Activated naive CD4-positive, alpha-beta T cell (primary cell): Measurements from ENCODE around the gene TNRC6B.
"Not testable (repeated sequence)": the region's sequence is repeated elsewhere in the genome, so short reads cannot be mapped to it uniquely, and the experiment has no call there.

Experiments
- DNase-seq, 4 experiments: peaks; one replicate each; lab custom pipeline; 2025; lab: John Stamatoyannopoulos, UW

TNRC6B gene

GRCh38 chr22:40181323-40181722 lies 3.6 kb downstream of the TNRC6B start:
- no peak for DNase-seq

DNA sequence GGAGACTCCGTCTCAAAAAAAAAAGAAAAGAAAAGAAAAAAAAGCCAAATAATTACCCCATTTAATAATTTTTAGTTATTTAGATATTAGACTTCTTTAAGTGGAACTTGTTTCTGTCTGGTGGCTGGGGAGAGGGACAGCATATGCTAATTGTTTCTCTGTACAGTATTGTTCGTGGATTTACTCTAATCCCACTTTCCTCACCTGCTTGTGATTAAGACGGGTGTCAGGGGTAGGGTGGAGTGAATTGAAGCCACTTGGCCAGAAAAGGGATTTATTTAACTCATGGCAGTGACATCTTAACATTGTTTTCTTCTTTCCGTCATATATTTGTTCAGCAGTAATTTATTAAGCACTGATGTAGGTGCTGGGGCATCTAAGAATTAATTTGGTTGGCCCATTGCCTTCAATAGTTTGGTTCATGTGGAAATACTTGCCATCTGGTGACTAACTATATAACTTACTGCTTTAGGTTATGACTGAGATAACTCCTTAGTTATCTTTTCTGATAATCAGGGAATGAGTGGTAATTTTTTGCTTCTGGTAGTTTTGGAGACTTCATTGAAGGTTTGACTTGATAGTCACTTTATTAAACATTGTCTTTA lies 4.6 kb downstream of the TNRC6B start:
- DNase-seq = no peak

DNA sequence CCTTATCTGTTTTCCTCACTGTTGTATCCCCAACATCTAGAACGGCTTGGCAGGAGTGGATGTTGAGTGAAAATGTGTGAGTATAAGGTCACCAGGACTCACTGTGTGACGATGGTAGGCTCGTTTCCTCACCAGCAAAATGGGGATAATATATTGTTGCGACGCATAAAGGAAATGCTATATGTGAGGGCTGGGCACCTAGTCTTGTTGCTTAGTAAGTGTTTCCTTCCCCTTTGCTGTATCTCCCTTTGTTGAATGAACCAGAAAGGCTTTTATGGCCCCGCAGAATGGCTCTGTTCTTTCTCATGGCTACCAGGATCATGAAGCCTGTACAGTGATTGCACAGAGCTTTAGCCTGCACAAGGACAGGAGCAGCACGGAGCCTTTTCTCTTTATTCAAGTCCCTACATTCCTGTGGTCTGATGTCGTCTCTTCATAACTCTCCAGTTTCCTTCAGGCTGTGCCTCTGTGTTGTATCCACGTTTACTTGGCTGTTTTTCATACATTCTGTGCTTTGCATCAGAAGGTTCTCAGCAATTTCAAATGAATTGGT lies 5.4 kb downstream of the TNRC6B start:
- no peak for DNase-seq

DNA sequence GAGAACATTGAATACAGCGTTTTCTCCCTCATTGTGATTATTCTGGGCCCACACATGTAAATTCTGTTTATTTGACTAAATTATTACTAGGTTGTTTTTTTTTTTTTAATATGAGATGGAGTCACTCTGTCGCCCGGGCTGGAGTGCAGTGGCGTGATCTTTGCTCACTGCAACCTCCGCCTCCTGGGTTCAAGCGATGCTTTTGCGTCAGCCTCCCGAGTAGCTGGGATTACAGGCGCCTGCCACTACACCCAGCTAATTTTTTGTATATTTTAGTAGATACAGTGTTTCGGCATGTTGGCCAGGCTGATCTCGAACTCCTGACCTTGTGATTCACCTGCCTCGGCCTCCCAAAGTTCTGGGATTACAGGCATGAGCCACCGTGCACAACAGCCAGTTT lies 5.9 kb downstream of the TNRC6B start:
- not testable (repeated sequence) for DNase-seq

- no peak for DNase-seq
Measured at GRCh38 chr22:40187389-40187788, 9.7 kb downstream of the TNRC6B start.

DNA sequence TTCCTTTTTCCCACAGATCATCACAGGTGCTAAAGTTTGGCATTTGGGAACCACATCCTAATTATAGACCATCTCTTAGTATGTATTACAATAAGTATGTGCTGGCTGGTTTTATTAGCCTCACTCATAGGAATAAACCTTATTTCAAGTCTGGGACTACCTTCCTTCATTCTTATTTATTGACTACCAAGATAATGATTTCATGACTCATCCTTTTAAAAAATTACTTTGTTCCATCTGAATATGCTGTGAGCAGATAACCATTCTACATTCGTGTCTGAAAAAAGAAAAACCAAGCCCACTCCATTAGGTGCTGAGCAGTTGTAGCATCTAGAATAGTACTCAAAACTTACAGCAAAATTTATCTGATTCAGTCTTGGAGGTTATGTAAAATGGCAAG lies 12.3 kb downstream of the TNRC6B start:
- no peak for DNase-seq

- DNase-seq = no peak
Measured at GRCh38 chr22:40190501-40190900, 12.8 kb downstream of the TNRC6B start.

GRCh38 chr22:40193429-40194421 lies 16.0 kb downstream of the TNRC6B start:
- DNase-seq = no peak

DNA sequence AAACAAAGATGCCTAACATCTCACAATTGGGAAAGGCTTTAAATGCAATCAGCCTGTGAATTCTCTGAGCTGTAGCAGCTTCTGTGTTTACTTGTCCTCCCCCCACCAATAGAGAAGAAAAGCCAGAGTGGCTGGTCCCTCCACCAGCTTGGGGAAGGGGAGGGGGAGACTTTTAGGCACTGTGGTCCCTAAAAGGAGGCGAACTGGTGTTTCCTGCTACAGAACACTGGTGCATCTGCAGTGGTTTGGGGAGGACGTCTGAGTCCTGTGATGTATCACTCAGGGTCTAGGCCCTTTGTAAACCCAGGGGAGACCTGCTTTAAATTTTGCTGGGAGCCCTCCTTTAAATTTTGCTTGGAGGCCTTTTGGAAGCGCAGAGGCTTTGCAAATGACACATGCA lies 16.9 kb downstream of the TNRC6B start:
- no peak for DNase-seq

GRCh38 chr22:40196628-40197360 lies 19.1 kb downstream of the TNRC6B start:
- no peak for DNase-seq

GRCh38 chr22:40197421-40197820 lies 19.7 kb downstream of the TNRC6B start:
- DNase-seq = not testable (repeated sequence)

DNA sequence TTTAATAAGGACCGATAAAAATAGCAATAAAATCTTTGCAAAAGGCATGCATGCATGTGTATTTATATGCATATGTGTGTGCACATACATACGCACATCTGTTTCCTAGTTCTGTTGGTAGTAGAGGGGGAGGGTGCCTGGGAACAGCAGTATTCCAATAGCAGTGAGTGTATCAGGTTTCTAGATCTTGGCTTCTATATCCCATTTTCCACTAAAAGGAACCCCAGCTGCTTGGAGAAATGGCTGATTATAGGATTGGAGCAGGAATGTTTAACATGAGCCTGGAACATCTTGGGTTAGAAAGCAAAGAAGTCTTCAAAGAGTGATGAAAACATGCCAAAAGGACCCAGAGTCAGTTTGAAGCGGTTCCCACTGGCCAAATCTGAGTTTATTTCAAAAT lies 21.0 kb downstream of the TNRC6B start:
- no peak for DNase-seq

- DNase-seq = no peak
Measured at GRCh38 chr22:40199223-40199622, 21.5 kb downstream of the TNRC6B start.

GRCh38 chr22:40199852-40200251 lies 22.1 kb downstream of the TNRC6B start:
- DNase-seq = no peak

GRCh38 chr22:40200795-40201530 lies 23.2 kb downstream of the TNRC6B start:
- no peak for DNase-seq

GRCh38 chr22:40202225-40202944 lies 24.7 kb downstream of the TNRC6B start:
- no peak for DNase-seq

DNA sequence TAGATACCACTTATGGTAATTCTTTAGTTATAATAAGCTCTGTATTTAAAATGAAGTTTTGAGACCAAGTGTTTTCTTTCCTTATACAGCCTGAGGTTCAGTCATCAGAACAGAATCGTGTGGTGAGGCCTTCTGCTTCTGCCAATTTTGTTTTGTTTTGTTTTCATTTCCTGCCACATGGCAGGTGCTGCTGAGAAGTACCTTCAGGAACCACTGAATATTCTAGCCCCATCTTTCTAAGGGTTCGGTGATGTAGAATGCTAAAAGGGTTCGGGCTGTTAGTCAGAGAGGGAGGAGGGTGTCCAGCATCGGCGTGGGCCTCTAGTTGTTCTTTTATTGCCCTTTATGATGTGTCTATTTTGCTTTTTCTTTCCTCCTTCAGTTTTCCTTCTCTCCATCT lies 25.8 kb downstream of the TNRC6B start:
- no peak for DNase-seq

DNA sequence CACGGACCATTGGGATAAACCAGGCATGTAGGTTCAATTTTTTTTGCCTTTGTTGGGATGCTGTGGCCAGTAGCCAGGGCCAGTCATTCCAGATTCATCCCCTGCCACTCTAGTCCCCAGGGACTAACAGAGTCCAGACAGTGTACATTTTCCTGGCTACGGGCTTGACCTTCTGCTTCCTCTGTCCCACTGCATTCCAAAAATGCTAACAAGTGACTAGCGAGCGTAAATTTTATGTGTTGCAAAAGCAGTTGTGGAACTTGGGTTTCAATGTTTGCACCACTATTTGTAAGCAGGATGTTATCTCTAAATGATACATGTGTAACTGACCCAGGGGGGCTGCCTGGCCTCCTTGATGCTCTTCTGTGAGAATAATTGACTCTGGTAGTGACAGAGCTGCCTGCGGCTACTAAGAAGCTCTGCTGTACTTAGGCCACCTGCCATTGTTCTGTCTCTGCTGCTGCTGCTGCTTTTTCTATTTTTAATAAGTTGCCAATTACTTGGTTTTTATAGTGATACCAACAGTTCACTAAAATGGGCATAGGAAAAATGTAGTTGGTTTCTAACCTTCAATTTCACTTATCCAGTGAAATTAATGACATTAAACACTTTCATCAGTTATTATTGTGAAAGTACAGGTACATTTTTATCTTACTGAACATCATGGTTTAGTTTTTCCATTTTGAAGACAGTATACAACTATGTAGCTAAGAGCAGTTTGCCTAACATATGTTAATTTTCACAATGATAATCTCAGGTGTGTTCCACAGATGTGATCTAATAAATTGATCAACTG lies 26.8 kb downstream of the TNRC6B start:
- DNase-seq = no peak

GRCh38 chr22:40206561-40206960 lies 28.8 kb downstream of the TNRC6B start:
- no peak for DNase-seq

DNA sequence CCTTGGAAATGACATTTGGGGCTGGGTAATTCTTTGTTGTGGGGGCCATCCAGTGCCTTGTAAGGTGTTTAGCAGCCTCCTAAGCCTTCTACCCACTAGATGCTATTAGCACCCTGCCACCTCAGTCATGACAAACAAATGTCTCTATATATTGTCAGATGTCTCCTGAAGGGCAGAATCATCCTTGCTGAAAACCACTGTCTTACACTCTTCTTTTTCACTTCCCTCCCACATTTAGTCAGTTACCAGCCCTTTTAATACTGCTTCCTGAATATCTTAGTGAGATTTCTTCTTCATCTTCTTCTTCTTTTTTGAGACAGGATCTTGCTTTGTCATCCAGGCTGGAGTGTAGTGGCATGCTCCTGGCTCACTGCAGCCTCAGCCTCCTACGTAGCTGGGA lies 33.1 kb downstream of the TNRC6B start:
- no peak for DNase-seq
